ENCODE data around the gene SLC16A11. TPM values are rescaled to one million over a fixed set of nuclear protein-coding genes. Genes with fewer than 3 reads are reported as not detected.

The SLC16A11 gene
- polyA plus RNA-seq, 1 donor from 2014 or later: not detected

DNA sequence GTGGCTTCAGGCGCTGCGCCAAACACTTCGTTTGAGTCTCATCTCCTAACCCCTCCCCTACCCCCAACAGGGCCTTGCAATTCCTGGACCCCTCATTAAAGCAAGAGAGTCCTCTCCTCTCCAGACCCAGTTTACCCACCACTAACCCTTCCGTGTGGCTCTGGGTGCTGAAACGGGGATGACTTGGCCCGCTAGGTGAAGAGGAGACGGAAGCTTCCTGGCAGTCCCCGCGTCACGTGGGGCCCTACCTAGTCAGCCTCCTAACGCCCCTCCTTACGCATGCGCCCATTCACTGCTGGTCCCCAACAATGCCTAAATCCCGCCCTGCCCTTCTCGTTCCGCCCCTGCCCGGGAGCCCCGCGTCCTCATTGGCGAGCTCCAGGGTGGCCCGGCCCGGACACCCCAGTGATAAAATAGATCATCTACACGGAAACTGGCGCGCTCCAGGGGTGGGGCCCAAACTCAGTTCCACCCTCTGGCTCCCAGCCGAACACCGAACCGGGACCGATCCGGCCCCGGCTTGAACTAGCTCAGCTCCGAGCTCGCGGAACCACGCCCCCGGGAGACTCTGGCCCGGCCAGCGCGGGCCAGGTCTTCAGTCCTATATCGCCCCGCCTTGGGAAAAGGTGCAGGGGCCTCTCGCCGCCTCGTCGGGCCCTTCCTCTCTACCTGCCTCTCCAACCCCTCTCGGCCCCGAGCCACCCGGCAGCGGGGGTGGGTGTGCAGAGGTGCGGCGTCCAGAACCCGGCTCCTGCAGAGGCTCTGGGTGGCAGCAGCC is 8.1 kb downstream of the SLC16A11 start, which contains the start of gene SLC16A13:
SLC16A13 (plus strand) TSS at position 425 of the 778 bp plus-strand sequence. CDS start 368 bp downstream, outside the sequence.
- H3K27ac ChIP-seq (ENCODE audit: low read length): peak within 1 kb of the TSS; percentile 81
- H3K9me3 ChIP-seq (ENCODE audit: low read length): no peaks in the 10 kb centered on the region
- no peaks in the 10 kb centered on the region for H3K36me3 ChIP-seq (ENCODE audit: insufficient read depth, low read length)
- peak within 1 kb of the TSS; percentile 97 for H3K4me3 ChIP-seq (ENCODE audit: low read length)
- peak within 1 kb of the TSS; percentile 71 for H3K4me2 ChIP-seq (ENCODE audit: low read length)
- TF ChIP-seq, protein P1, sequence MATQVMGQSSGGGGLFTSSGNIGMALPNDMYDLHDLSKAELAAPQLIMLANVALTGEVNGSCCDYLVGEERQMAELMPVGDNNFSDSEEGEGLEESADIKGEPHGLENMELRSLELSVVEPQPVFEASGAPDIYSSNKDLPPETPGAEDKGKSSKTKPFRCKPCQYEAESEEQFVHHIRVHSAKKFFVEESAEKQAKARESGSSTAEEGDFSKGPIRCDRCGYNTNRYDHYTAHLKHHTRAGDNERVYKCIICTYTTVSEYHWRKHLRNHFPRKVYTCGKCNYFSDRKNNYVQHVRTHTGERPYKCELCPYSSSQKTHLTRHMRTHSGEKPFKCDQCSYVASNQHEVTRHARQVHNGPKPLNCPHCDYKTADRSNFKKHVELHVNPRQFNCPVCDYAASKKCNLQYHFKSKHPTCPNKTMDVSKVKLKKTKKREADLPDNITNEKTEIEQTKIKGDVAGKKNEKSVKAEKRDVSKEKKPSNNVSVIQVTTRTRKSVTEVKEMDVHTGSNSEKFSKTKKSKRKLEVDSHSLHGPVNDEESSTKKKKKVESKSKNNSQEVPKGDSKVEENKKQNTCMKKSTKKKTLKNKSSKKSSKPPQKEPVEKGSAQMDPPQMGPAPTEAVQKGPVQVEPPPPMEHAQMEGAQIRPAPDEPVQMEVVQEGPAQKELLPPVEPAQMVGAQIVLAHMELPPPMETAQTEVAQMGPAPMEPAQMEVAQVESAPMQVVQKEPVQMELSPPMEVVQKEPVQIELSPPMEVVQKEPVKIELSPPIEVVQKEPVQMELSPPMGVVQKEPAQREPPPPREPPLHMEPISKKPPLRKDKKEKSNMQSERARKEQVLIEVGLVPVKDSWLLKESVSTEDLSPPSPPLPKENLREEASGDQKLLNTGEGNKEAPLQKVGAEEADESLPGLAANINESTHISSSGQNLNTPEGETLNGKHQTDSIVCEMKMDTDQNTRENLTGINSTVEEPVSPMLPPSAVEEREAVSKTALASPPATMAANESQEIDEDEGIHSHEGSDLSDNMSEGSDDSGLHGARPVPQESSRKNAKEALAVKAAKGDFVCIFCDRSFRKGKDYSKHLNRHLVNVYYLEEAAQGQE (IDR thresholded peaks at IDR 0.05; ENCODE audit: borderline replicate concordance): peak; percentile 81
- peak; percentile 27 for TF ChIP-seq CTCF (IDR thresholded peaks at IDR 0.05; ENCODE audit: poor library complexity, severe bottlenecking)
- no peak for TF ChIP-seq SMC3 (conservative IDR thresholded peaks at IDR 0.05; ENCODE audit: poor library complexity)
- TF ChIP-seq TAF1 (IDR thresholded peaks at IDR 0.05; ENCODE audit: low read depth): peak; percentile 91
- TF ChIP-seq RAD21 (conservative IDR thresholded peaks at IDR 0.05): peak; percentile 21
- TF ChIP-seq EZH2 (IDR thresholded peaks at IDR 0.05; ENCODE audit: borderline replicate concordance, insufficient read depth, low read length, poor library complexity, severe bottlenecking): no peak
- TF ChIP-seq POLR2AphosphoS5 (IDR thresholded peaks at IDR 0.05): peak; percentile 96
- peak; percentile 17 for TF ChIP-seq EP300 (conservative IDR thresholded peaks at IDR 0.05; ENCODE audit: poor library complexity, severe bottlenecking)
- peak; percentile 53 for TF ChIP-seq MXI1 (conservative IDR thresholded peaks at IDR 0.05; ENCODE audit: poor library complexity, severe bottlenecking)
- peak within 1 kb of the TSS; percentile 92 for H3K9ac ChIP-seq (ENCODE audit: low read length)
- H3K27me3 ChIP-seq (ENCODE audit: insufficient read depth, low read depth, low read length): no peaks in the 10 kb centered on the region
- H2AFZ ChIP-seq (ENCODE audit: low read depth, low read length): peak within 1 kb of the TSS; percentile 77
- no peaks in the 10 kb centered on the region for H4K20me1 ChIP-seq (ENCODE audit: insufficient read depth)
- no peaks in the 10 kb centered on the region for H3F3A ChIP-seq (ENCODE audit: insufficient read depth, low read length, poor library complexity, severe bottlenecking)
- H3K9me2 ChIP-seq (ENCODE audit: insufficient read depth, low read length): no peaks in the 10 kb centered on the region
- H3K79me2 ChIP-seq (replicated peaks; ENCODE audit: insufficient read depth, low read length): no peaks in the 10 kb centered on the region

DNA sequence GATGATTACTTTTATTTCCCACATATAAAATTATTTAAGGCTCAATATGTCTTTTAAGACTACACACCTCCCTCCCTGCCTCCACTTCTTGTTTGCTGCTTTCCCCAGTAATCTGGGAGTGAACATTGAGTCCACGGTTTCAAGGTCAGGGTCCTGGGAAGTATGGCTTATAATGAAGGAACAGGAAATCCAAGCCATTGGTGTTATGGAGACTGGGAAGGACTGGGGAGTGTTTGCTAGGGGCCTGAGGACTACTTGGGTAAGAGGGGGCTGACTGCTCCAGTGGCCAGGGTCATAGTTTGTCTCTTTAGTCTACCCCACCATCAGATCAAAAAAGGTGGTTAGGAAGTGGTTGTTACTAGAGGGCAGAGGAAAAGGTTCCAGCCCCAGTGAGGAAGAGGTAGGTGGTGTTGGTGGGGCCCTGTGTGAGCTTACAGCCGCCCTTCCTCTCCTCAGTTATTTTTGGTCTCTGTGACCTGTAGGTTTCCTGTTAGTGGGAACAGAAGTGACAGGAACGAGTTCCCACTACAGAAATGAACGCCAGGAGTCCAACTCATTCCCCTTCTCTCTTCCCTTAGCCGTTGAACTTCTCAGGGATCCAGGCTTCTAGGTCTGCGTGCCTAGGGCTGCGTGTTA is 8.8 kb downstream of the SLC16A11 start:
- Histone ChIP-seq H3K9me3 (ENCODE audit: low read length) (no peaks in the 10 kb centered on the region), H3F3A (ENCODE audit: insufficient read depth, low read length, poor library complexity, severe bottlenecking) (no peaks in the 10 kb centered on the region), H3K4me2 (ENCODE audit: low read length) (peak overlapping the region; percentile 67), H3K9me2 (ENCODE audit: insufficient read depth, low read length) (no peaks in the 10 kb centered on the region), H3K9ac (ENCODE audit: low read length) (peak overlapping the region; percentile 92), H3K36me3 (ENCODE audit: insufficient read depth, low read length) (no peaks in the 10 kb centered on the region), H3K27me3 (ENCODE audit: insufficient read depth, low read depth, low read length) (no peaks in the 10 kb centered on the region), H4K20me1 (ENCODE audit: insufficient read depth) (no peaks in the 10 kb centered on the region), H3K27ac (ENCODE audit: low read length) (peak overlapping the region; percentile 81), H3K4me3 (ENCODE audit: low read length) (peak overlapping the region; percentile 97), H2AFZ (ENCODE audit: low read depth, low read length) (peak overlapping the region; percentile 77), H3K79me2 (replicated peaks; ENCODE audit: insufficient read depth, low read length) (no peaks in the 10 kb centered on the region)
- TF ChIP-seq RAD21 (conservative IDR thresholded peaks at IDR 0.05): no peak
